OCI-LY1 (cell line): ENCODE results near the gene GALNT18.

Experiments
- CTCF ChIP-seq: fragments of 200-600 bp; sonication (generic), shearing (Covaris generic); IDR thresholded peaks from 2 replicates; pipeline ENCODE4 v1.5.1; 2017; ENCODE audit warnings: mild to moderate bottlenecking, antibody characterized with exemption, low read length, moderate library complexity, mixed read lengths
- EZH2 ChIP-seq: fragments of 200-600 bp; sonication (generic), shearing (Covaris generic); IDR thresholded peaks from 2 replicates; pipeline ENCODE4 v1.8.0; 2017; ENCODE audit warnings: borderline replicate concordance, mixed run types, mild to moderate bottlenecking, antibody characterized with exemption, low read length, moderate library complexity, mixed read lengths

GRCh38 chr11:11538277-11538960 lies 83.4 kb downstream of the GALNT18 start:
- TF ChIP-seq CTCF = no peak
- no peak for TF ChIP-seq EZH2
